Body of pancreas (tissue), 4 donors: Measurements from ENCODE around the gene CCDC91. TPM values are rescaled to one million over a fixed set of nuclear protein-coding genes. Genes with fewer than 3 reads are reported as not detected.
"Not testable (repeated sequence)": the region's sequence is repeated elsewhere in the genome, so short reads cannot be mapped to it uniquely, and the experiment has no call there.

ENCODE experiments used
- ATAC-seq: fragments of 150-250 bp; one replicate; pipeline ENCODE4 v1.9.1; 2016
- DNase-seq, 4 donors: peaks; one replicate each; pipeline ENCODE4 v3.0.0-alpha.2; 2019
- H3K27ac ChIP-seq, 4 donors: fragments of 200-600 bp; sonication (generic); 1 replicate in 3 of 4; 2 replicates in 1 of 4; pipeline versions ENCODE4 v1.5.1 to v1.6.1; 2016 to 2019; ENCODE audit warnings: mild to moderate bottlenecking in 1 of 4, mixed read lengths in 1 of 4, moderate library complexity in 1 of 4
- H3K27me3 ChIP-seq, 2 donors: fragments of 200-600 bp; sonication (generic); one replicate each; pipeline ENCODE4 v1.6.0; 2016; ENCODE audit warnings: mild to moderate bottlenecking in 1 of 2
- H3K36me3 ChIP-seq, 2 donors: fragments of 200-600 bp; sonication (generic); replicated peaks in 1 of 2; 2 replicates each; pipeline ENCODE4 v1.5.1; 2016; ENCODE audit warnings: low read depth in 2 of 2; ENCODE audit not compliant: insufficient read depth in 1 of 2
- H3K4me1 ChIP-seq: fragments of 200-600 bp; sonication (generic); one replicate; pipeline ENCODE4 v1.6.0; 2016
- H3K4me3 ChIP-seq, 2 donors: fragments of 200-600 bp; sonication (generic); 1 replicate in 1 of 2; 2 replicates in 1 of 2; pipeline ENCODE4 v1.5.1; 2016 to 2019
- H3K9me3 ChIP-seq, 3 donors: fragments of 200-600 bp; sonication (generic); 1 replicate in 2 of 3; 2 replicates in 1 of 3; pipeline ENCODE4 v1.5.1; 2016
- CTCF ChIP-seq, 7 experiments: fragments of 450-650 bp in 4 of 7; fragments of 200-600 bp in 3 of 7; sonication (generic) in 3 of 7; IDR thresholded peaks; one replicate each; pipeline ENCODE4 v1.5.1; 2016 to 2019; ENCODE audit warnings: antibody characterized with exemption in 7 of 7
- POLR2A ChIP-seq, 3 donors: fragments of 450-650 bp; IDR thresholded peaks; one replicate each; pipeline ENCODE4 v1.6.1; 2016; ENCODE audit warnings: antibody characterized with exemption in 3 of 3, mild to moderate bottlenecking in 2 of 3
- WGBS, 2 donors: methylation state at CpG; one replicate each; pipeline ENCODE4 v1.1.5; 2017; 5-methylcytosine and 5-hydroxymethylcytosine counted together
- intact Hi-C: fragments of 100-400 bp; cut with DNase I; formaldehyde crosslinking; loops from one replicate; pipeline ENCODE4 v1.15.1; 2023
- total RNA-seq, 2 donors: library from RNA; depleted of rRNA; stranded (reverse); fragments of >200 nt; gene quantifications; one replicate each; pipeline ENCODE4 v1.1.0, GENCODE V29; 2016

CCDC91 gene
- total RNA-seq, 2 donors from 2014 or later: 31.9 to 35.6 TPM

- H3K27ac ChIP-seq: no peak overlapping the region
- TF ChIP-seq POLR2A (IDR thresholded peaks at IDR 0.05): no peak
- TF ChIP-seq CTCF (IDR thresholded peaks at IDR 0.05): no peak
- no peaks in the 10 kb centered on the region for H3K27me3 ChIP-seq
- H3K4me1 ChIP-seq: no peaks in the 10 kb centered on the region
- H3K36me3 ChIP-seq: no peaks in the 10 kb centered on the region
- no peak for ATAC-seq
- DNase-seq: no peak
- H3K9me3 ChIP-seq: peaks cover 0 to 15% (median 0%) of the 10 kb centered on the region in 3 donors
- H3K4me3 ChIP-seq: no peak overlapping the region
- WGBS, 2 donors: 91 to 100% methylated on average over 2 of the region's 2 CpGs
- intact Hi-C loops: no loop called here
Measured at GRCh38 chr12:28369483-28369882, 179.2 kb downstream of the CCDC91 start.

GRCh38 chr12:28374556-28374955 is 184.3 kb downstream of the CCDC91 start:
- Histone ChIP-seq H3K4me1 (no peaks in the 10 kb centered on the region), H3K27ac (no peak overlapping the region), H3K27me3 (no peaks in the 10 kb centered on the region), H3K9me3 (peaks cover 0 to 10% (median 0%) of the 10 kb centered on the region in 3 donors), H3K4me3 (no peak overlapping the region), H3K36me3 (no peaks in the 10 kb centered on the region)
- no peak for ATAC-seq
- TF ChIP-seq POLR2A (IDR thresholded peaks at IDR 0.05) (no peak), CTCF (IDR thresholded peaks at IDR 0.05) (no peak)
- no peak for DNase-seq
- intact Hi-C loops: no loop called here

GRCh38 chr12:28378736-28379135 is 188.5 kb downstream of the CCDC91 start:
- no peaks in the 10 kb centered on the region for H3K36me3 ChIP-seq
- no peak overlapping the region for H3K4me3 ChIP-seq
- no peaks in the 10 kb centered on the region for H3K27me3 ChIP-seq
- no peak for DNase-seq
- no peaks in the 10 kb centered on the region for H3K4me1 ChIP-seq
- intact Hi-C loops: no loop called here
- no peak for ATAC-seq
- TF ChIP-seq POLR2A (IDR thresholded peaks at IDR 0.05) (no peak), CTCF (IDR thresholded peaks at IDR 0.05) (no peak)
- no peak overlapping the region for H3K27ac ChIP-seq
- H3K9me3 ChIP-seq: no peaks in the 10 kb centered on the region

GRCh38 chr12:28379779-28380178 is 189.5 kb downstream of the CCDC91 start:
- H3K4me3 ChIP-seq, H3K27me3 ChIP-seq, DNase-seq, H3K9me3 ChIP-seq, intact Hi-C loops, ATAC-seq, H3K4me1 ChIP-seq, H3K36me3 ChIP-seq, H3K27ac ChIP-seq: not testable (repeated sequence)
- WGBS, 2 donors: 69 to 91% methylated on average over 3 of the region's 3 CpGs

- 96 to 97% methylated on average over 1 of the region's 1 CpG for WGBS, 2 donors
- Histone ChIP-seq H3K4me3 (no peak overlapping the region), H3K4me1 (no peaks in the 10 kb centered on the region), H3K27me3 (no peaks in the 10 kb centered on the region), H3K9me3 (peaks cover 0 to 3% (median 0%) of the 10 kb centered on the region in 3 donors), H3K36me3 (no peaks in the 10 kb centered on the region), H3K27ac (no peak overlapping the region)
- ATAC-seq: no peak
- intact Hi-C loops: no loop called here
- no peak for DNase-seq
- TF ChIP-seq CTCF (IDR thresholded peaks at IDR 0.05) (no peak), POLR2A (IDR thresholded peaks at IDR 0.05) (no peak)
Measured at GRCh38 chr12:28383368-28383767, 193.1 kb downstream of the CCDC91 start.
